Ishikawa (cell line): ENCODE results near the gene GSAP.

Source experiments
- CEBPB ChIP-seq: IDR thresholded peaks from 2 replicates; pipeline ENCODE4 v1.6.1; 2012
- CREB1 ChIP-seq: IDR thresholded peaks from 2 replicates; pipeline ENCODE4 v1.6.1; 2012; ENCODE audit warnings: low read depth
- EGR1 ChIP-seq: IDR thresholded peaks from 2 replicates; pipeline ENCODE4 v1.6.1; 2012
- EP300 ChIP-seq: IDR thresholded peaks from 2 replicates; pipeline ENCODE4 v1.6.1; 2012; ENCODE audit warnings: borderline replicate concordance
- FOXM1 ChIP-seq: IDR thresholded peaks from 2 replicates; pipeline ENCODE4 v1.6.1; 2012; ENCODE audit warnings: low read depth, borderline replicate concordance
- NFIC ChIP-seq: IDR thresholded peaks from 2 replicates; pipeline ENCODE4 v1.6.1; 2012
- RAD21 ChIP-seq: IDR thresholded peaks from 2 replicates; pipeline ENCODE4 v1.6.1; 2012; ENCODE audit warnings: low read depth
- TAF1 ChIP-seq: IDR thresholded peaks from 2 replicates; pipeline ENCODE4 v1.6.1; 2012; ENCODE audit warnings: low read depth, mild to moderate bottlenecking
- TCF12 ChIP-seq: IDR thresholded peaks from 2 replicates; pipeline ENCODE4 v1.6.1; 2012; ENCODE audit warnings: low read depth
- TEAD4 ChIP-seq: IDR thresholded peaks from 2 replicates; pipeline ENCODE4 v1.6.1; 2012
- YY1 ChIP-seq: IDR thresholded peaks from 2 replicates; pipeline ENCODE4 v1.6.1; 2012; ENCODE audit warnings: low read depth
- ZBTB7A ChIP-seq: IDR thresholded peaks from 2 replicates; pipeline ENCODE4 v1.6.1; 2012; ENCODE audit warnings: low read depth
- TF ChIP-seq, protein P1 (sequence below): IDR thresholded peaks from 2 replicates; pipeline ENCODE4 v1.6.1; 2012
- TF ChIP-seq, protein P2 (sequence below): IDR thresholded peaks from 2 replicates; pipeline ENCODE4 v1.6.1; 2012
- TF ChIP-seq, protein P3 (sequence below): IDR thresholded peaks from 2 replicates; pipeline ENCODE4 v1.6.1; 2012; ENCODE audit warnings: low read depth, mild to moderate bottlenecking

GSAP gene

DNA sequence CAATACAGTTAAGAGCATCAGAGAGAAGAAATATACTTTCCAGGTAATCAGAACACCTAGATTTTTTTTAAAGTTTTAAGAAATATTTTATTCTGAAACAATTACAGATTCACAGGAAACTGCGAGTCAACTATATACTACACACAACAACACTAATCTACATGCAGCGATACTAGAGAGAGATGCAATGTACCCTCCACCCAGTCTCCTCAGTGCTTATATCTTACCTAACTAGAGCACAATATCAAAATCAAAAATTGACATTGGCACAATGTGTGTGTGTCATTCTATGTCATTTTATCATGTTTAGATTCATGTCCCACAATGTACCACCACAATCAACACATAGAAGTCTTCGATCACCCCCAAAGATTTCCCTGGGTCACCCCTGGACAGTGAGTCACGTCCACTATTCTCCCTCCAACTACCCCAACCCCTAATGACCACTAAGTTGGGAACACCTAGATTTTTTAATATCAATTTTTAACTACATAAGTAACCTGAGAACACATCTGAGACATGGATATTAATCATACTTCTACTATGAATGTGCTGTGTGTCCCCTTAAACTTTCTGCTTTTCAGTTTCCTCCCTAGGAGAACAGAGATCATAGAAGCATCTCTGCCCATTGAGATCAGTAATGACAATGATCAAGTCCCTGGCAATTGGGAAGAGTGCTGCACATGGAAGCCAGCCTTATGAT, 86.5 kb downstream of the GSAP start:
- TF ChIP-seq EGR1 = no peak
- TF ChIP-seq, protein P1, sequence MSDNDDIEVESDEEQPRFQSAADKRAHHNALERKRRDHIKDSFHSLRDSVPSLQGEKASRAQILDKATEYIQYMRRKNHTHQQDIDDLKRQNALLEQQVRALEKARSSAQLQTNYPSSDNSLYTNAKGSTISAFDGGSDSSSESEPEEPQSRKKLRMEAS = no peak
- TF ChIP-seq TCF12 = no peak
- TF ChIP-seq FOXM1 = no peak

DNA sequence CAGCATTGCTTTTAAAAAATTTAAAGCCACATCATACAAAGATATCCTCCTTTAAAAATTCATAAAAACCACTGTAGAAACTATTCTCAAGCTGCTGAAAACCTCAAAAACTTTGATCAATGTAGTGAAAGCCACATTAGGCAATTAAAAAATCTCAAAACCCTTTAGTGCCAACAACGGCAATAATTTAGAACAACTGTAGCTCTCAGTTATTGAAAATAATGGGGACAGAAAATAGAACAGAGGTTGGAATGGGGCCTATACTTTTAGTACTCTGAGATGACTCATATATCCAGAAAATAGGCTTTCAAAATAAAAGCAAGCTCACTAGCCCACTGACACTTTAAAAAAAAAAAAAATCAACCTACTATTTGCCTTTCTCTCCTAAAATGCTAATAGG, 87.5 kb downstream of the GSAP start:
- TF ChIP-seq CREB1 (no peak), TEAD4 (no peak), NFIC (no peak), TAF1 (no peak), EGR1 (no peak), TCF12 (no peak), YY1 (no peak), RAD21 (no peak), FOXM1 (no peak), EP300 (no peak), CEBPB (no peak), ZBTB7A (no peak)
- TF ChIP-seq, protein P2, sequence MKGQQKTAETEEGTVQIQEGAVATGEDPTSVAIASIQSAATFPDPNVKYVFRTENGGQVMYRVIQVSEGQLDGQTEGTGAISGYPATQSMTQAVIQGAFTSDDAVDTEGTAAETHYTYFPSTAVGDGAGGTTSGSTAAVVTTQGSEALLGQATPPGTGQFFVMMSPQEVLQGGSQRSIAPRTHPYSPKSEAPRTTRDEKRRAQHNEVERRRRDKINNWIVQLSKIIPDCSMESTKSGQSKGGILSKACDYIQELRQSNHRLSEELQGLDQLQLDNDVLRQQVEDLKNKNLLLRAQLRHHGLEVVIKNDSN = no peak
- TF ChIP-seq, protein P3, sequence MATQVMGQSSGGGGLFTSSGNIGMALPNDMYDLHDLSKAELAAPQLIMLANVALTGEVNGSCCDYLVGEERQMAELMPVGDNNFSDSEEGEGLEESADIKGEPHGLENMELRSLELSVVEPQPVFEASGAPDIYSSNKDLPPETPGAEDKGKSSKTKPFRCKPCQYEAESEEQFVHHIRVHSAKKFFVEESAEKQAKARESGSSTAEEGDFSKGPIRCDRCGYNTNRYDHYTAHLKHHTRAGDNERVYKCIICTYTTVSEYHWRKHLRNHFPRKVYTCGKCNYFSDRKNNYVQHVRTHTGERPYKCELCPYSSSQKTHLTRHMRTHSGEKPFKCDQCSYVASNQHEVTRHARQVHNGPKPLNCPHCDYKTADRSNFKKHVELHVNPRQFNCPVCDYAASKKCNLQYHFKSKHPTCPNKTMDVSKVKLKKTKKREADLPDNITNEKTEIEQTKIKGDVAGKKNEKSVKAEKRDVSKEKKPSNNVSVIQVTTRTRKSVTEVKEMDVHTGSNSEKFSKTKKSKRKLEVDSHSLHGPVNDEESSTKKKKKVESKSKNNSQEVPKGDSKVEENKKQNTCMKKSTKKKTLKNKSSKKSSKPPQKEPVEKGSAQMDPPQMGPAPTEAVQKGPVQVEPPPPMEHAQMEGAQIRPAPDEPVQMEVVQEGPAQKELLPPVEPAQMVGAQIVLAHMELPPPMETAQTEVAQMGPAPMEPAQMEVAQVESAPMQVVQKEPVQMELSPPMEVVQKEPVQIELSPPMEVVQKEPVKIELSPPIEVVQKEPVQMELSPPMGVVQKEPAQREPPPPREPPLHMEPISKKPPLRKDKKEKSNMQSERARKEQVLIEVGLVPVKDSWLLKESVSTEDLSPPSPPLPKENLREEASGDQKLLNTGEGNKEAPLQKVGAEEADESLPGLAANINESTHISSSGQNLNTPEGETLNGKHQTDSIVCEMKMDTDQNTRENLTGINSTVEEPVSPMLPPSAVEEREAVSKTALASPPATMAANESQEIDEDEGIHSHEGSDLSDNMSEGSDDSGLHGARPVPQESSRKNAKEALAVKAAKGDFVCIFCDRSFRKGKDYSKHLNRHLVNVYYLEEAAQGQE = no peak

DNA sequence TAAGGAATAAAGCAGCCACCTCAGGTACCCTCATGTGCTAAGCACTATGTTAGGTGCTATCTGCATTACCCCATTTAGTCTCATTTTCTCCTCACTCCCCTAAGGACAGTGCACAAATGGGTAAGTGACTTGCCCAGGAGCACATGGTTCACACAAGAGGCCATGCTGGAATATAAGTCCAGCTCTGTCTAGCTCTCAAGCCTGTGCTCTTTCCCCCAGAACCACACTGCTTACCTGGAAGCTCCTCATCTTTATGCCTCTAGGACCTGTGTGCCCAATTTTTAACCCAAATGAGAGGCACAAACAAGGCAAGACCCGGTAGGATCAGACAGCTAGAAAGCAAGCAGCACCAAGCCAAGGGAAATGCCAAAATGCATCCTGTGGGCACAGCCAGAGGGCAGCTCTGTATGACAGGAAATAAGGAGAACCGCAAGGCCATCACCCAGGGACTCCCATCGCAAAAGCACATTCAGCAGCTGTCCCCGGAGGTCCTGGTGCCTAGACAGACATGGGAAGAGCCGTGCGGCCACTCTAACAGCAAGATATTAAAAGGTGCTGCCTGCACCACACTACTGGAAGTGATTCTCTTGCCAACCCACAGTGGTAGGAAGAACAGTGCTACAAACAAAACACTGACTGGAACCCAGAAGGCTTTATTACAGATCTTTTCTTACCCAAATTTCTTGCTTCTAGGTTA, 88.1 kb downstream of the GSAP start:
- TF ChIP-seq, protein P1 = peak; percentile 58
- TF ChIP-seq, protein P3 = no peak

DNA sequence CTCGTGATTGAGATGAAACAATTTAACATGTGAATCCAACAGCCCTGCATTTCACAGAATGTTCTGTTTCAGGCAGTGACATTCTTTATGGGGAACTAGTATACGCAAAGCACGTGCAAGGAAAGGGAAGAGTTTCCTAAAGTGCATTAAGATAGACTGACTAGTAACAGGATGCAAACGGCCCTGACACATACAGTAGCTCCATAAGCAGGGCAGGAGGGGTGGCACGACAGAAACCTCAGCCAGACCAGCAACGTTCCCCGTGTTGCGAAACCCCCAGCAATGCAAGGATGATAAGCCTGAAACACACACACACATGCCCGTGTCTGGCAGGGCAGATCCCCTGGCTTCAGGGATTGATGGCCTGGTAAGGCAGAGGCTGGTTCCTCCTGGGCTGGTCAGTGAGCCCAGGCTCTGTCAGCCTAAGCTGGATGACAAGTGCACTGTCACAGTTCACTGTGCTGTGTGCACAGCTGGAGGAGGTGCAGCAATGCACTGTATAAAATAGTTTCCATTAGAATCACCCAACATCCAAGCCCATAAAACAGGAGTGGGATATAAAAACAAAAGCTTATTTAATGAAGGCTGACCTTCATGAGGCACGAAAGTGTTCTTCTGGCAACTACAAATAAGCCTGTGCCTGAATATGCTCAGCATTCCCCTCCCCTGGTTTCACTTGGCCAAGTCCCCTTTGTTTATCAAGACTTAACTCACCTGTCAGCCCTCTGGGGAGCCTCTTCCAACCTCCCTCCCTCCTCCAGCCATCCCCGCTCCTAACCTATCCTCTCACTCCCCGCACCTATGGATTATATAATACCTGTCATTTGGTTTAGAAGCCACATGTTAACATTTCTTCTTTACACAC, 88.8 kb downstream of the GSAP start:
- TF ChIP-seq, protein P2 = no peak
- TF ChIP-seq FOXM1 (peak; percentile 88), YY1 (peak; percentile 40; the same call in 1 of the 2 replicates), EGR1 (no peak), TAF1 (no peak), TEAD4 (peak; percentile 88), CREB1 (no peak), CEBPB (peak; percentile 86), NFIC (peak; percentile 76), RAD21 (0 out of 2 replicates have a peak, but pooled peaks have one; percentile 0), TCF12 (peak; percentile 94), EP300 (peak; percentile 97), ZBTB7A (no peak)
- TF ChIP-seq, protein P1 = no peak; the same call in 1 of the 2 replicates
- TF ChIP-seq, protein P3 = no peak
